ENCODE data around the gene ZNF76.

Gene ZNF76

GRCh38 chr6:35237476-35237875, 22.1 kb upstream of the ZNF76 start:
- DNase-seq: no peak

GRCh38 chr6:35238843-35239289, 20.7 kb upstream of the ZNF76 start:
- DNase-seq: peak; percentile 58

- no peak for DNase-seq
Measured at GRCh38 chr6:35239581-35239980, 20.0 kb upstream of the ZNF76 start.

GRCh38 chr6:35240838-35241801, 18.4 kb upstream of the ZNF76 start:
- peak; percentile 82 for DNase-seq

- no peak for DNase-seq
Measured at GRCh38 chr6:35242486-35242885, 17.0 kb upstream of the ZNF76 start.

- no peak for DNase-seq
Measured at GRCh38 chr6:35242906-35243305, 16.6 kb upstream of the ZNF76 start.

GRCh38 chr6:35243386-35243958, 16.1 kb upstream of the ZNF76 start:
- no peak for DNase-seq

- no peak for DNase-seq
Measured at GRCh38 chr6:35244551-35244950, 15.0 kb upstream of the ZNF76 start.

GRCh38 chr6:35247642-35248231, 11.8 kb upstream of the ZNF76 start:
- no peak for DNase-seq

- DNase-seq: no peak
Measured at GRCh38 chr6:35248300-35248699, 11.2 kb upstream of the ZNF76 start.

- DNase-seq: no peak
Measured at GRCh38 chr6:35248965-35249364, 10.6 kb upstream of the ZNF76 start.

- no peak for DNase-seq
Measured at GRCh38 chr6:35251949-35252348, 7.6 kb upstream of the ZNF76 start.

GRCh38 chr6:35253249-35253648, 6.3 kb upstream of the ZNF76 start:
- DNase-seq: no peak

- DNase-seq: no peak
Measured at GRCh38 chr6:35258336-35258735, 1.2 kb upstream of the ZNF76 start.

- DNase-seq: peak; percentile 57
Measured at GRCh38 chr6:35258858-35259193, 709 bp upstream of the ZNF76 start.

GRCh38 chr6:35259948-35260590, 534 bp downstream of the ZNF76 start:
- DNase-seq: peak; percentile 65

- DNase-seq: no peak
Measured at GRCh38 chr6:35260591-35261570, 1.3 kb downstream of the ZNF76 start.

GRCh38 chr6:35262596-35262995, 3.1 kb downstream of the ZNF76 start:
- DNase-seq: no peak

- no peak for DNase-seq
Measured at GRCh38 chr6:35264550-35265274, 5.2 kb downstream of the ZNF76 start.

- DNase-seq: no peak
Measured at GRCh38 chr6:35265523-35265922, 6.0 kb downstream of the ZNF76 start.

- DNase-seq: no peak
Measured at GRCh38 chr6:35267446-35267845, 7.9 kb downstream of the ZNF76 start.

- DNase-seq: no peak
Measured at GRCh38 chr6:35267897-35268296, 8.4 kb downstream of the ZNF76 start.

Measured in NCI-H510A (cell line).